ENCODE results near the gene PXDN. TPM values are rescaled to one million over a fixed set of nuclear protein-coding genes. Genes with fewer than 3 reads are reported as not detected.
A peak's percentile ranks its signal among the peaks of the same experiment; 100 is the strongest.

Gene PXDN
- total and polyA plus RNA-seq, 5 donors from 2014 or later, result 0.79 TPM; not detected in 4

GRCh38 chr2:1754461-1755170 lies 10.3 kb upstream of the PXDN start:
- no peak for ATAC-seq (ENCODE audit: low read depth in 2 of 2)
- Mint-ChIP-seq H3K9me3 (peaks cover 0 to 9% (median 0%) of the 10 kb centered on the region in 7 donors), H3K4me1 (peaks cover 0 to 4% (median 0%) of the 10 kb centered on the region in 4 donors), H3K36me3 (no peaks in the 10 kb centered on the region), H3K27me3 (peaks cover 4% of the 10 kb centered on the region), H3K4me3 (no peak overlapping the region), H3K27ac (no peak overlapping the region)
- H3K27me3 ChIP-seq (ENCODE audit: control insufficient read depth, insufficient read depth, low read length), result no peaks in the 10 kb centered on the region
- H3K9me3 ChIP-seq (ENCODE audit: control insufficient read depth in 2 of 2, low read length in 2 of 2), result no peaks in the 10 kb centered on the region
- no peaks in the 10 kb centered on the region for H3K4me1 ChIP-seq (ENCODE audit: control insufficient read depth, insufficient read depth, low read length, poor library complexity, severe bottlenecking)
- no peak overlapping the region for H3K4me3 ChIP-seq (ENCODE audit: low read depth, low read length)
- no peak overlapping the region for H3K27ac ChIP-seq (ENCODE audit: insufficient read depth, low read length, poor library complexity, severe bottlenecking)
- no peak for DNase-seq
- H3K36me3 ChIP-seq (ENCODE audit: control insufficient read depth, insufficient read depth, low read length), result no peaks in the 10 kb centered on the region

GRCh38 chr2:1754046-1754445 lies 9.7 kb upstream of the PXDN start:
- peaks cover 0 to 9% (median 0%) of the 10 kb centered on the region in 7 donors for H3K9me3 Mint-ChIP-seq

GRCh38 chr2:1752751-1753150 lies 8.4 kb upstream of the PXDN start:
- H3K4me1 ChIP-seq (ENCODE audit: control insufficient read depth, insufficient read depth, low read length, poor library complexity, severe bottlenecking), result no peaks in the 10 kb centered on the region
- H3K9me3 ChIP-seq (ENCODE audit: control insufficient read depth in 2 of 2, low read length in 2 of 2), result no peaks in the 10 kb centered on the region
- no peak for ATAC-seq (ENCODE audit: low read depth in 2 of 2)
- DNase-seq, result no peak
- Mint-ChIP-seq H3K9me3 (peaks cover 0 to 9% (median 0%) of the 10 kb centered on the region in 7 donors), H3K27me3 (peaks cover 5% of the 10 kb centered on the region), H3K4me1 (peaks cover 0 to 4% (median 0%) of the 10 kb centered on the region in 4 donors), H3K36me3 (no peaks in the 10 kb centered on the region), H3K4me3 (no peak overlapping the region), H3K27ac (no peak overlapping the region)
- H3K36me3 ChIP-seq (ENCODE audit: control insufficient read depth, insufficient read depth, low read length), result no peaks in the 10 kb centered on the region
- H3K4me3 ChIP-seq (ENCODE audit: low read depth, low read length), result no peak overlapping the region
- H3K27me3 ChIP-seq (ENCODE audit: control insufficient read depth, insufficient read depth, low read length), result no peaks in the 10 kb centered on the region
- no peak overlapping the region for H3K27ac ChIP-seq (ENCODE audit: insufficient read depth, low read length, poor library complexity, severe bottlenecking)

More at GRCh38 chr2:1754046-1754445, 9.7 kb upstream of the PXDN start:
- H3K9me3 ChIP-seq (ENCODE audit: control insufficient read depth in 2 of 2, low read length in 2 of 2), result no peaks in the 10 kb centered on the region
- DNase-seq, result no peak
- H3K4me1 ChIP-seq (ENCODE audit: control insufficient read depth, insufficient read depth, low read length, poor library complexity, severe bottlenecking), result no peaks in the 10 kb centered on the region
- peaks cover 4% of the 10 kb centered on the region for H3K27me3 Mint-ChIP-seq
- peaks cover 0 to 4% (median 0%) of the 10 kb centered on the region in 4 donors for H3K4me1 Mint-ChIP-seq
- no peak overlapping the region for H3K4me3 ChIP-seq (ENCODE audit: low read depth, low read length)
- H3K4me3 Mint-ChIP-seq, result no peak overlapping the region
- H3K36me3 ChIP-seq (ENCODE audit: control insufficient read depth, insufficient read depth, low read length), result no peaks in the 10 kb centered on the region
- no peak overlapping the region for H3K27ac ChIP-seq (ENCODE audit: insufficient read depth, low read length, poor library complexity, severe bottlenecking)
- H3K27ac Mint-ChIP-seq, result no peak overlapping the region
- H3K36me3 Mint-ChIP-seq, result no peaks in the 10 kb centered on the region
- no peaks in the 10 kb centered on the region for H3K27me3 ChIP-seq (ENCODE audit: control insufficient read depth, insufficient read depth, low read length)
- no peak for ATAC-seq (ENCODE audit: low read depth in 2 of 2)

GRCh38 chr2:1751767-1752725 lies 7.7 kb upstream of the PXDN start:
- H3K4me1 Mint-ChIP-seq, result peaks cover 0 to 4% (median 0%) of the 10 kb centered on the region in 4 donors
- peaks cover 9% of the 10 kb centered on the region for H3K27me3 Mint-ChIP-seq
- no peak overlapping the region for H3K4me3 ChIP-seq (ENCODE audit: low read depth, low read length)
- H3K27ac ChIP-seq (ENCODE audit: insufficient read depth, low read length, poor library complexity, severe bottlenecking), result no peak overlapping the region
- DNase-seq, result no peak
- no peak overlapping the region for H3K27ac Mint-ChIP-seq
- H3K4me1 ChIP-seq (ENCODE audit: control insufficient read depth, insufficient read depth, low read length, poor library complexity, severe bottlenecking), result no peaks in the 10 kb centered on the region
- no peaks in the 10 kb centered on the region for H3K27me3 ChIP-seq (ENCODE audit: control insufficient read depth, insufficient read depth, low read length)
- H3K36me3 ChIP-seq (ENCODE audit: control insufficient read depth, insufficient read depth, low read length), result no peaks in the 10 kb centered on the region
- ATAC-seq (ENCODE audit: low read depth in 2 of 2), result no peak
- no peaks in the 10 kb centered on the region for H3K36me3 Mint-ChIP-seq
- no peaks in the 10 kb centered on the region for H3K9me3 ChIP-seq (ENCODE audit: control insufficient read depth in 2 of 2, low read length in 2 of 2)
- peaks cover 0 to 9% (median 0%) of the 10 kb centered on the region in 7 donors for H3K9me3 Mint-ChIP-seq
- no peak overlapping the region for H3K4me3 Mint-ChIP-seq

GRCh38 chr2:1750933-1751766 lies 6.8 kb upstream of the PXDN start:
- Mint-ChIP-seq H3K9me3 (peaks cover 0 to 9% (median 0%) of the 10 kb centered on the region in 7 donors), H3K4me1 (peaks cover 0 to 4% (median 0%) of the 10 kb centered on the region in 4 donors), H3K36me3 (no peaks in the 10 kb centered on the region), H3K27me3 (peaks cover 17% of the 10 kb centered on the region), H3K27ac (no peak overlapping the region), H3K4me3 (no peak overlapping the region)
- ATAC-seq (ENCODE audit: low read depth in 2 of 2) (no peak), DNase-seq (peak in 1 of 3 donors; percentile 23)
- H3K27ac ChIP-seq (ENCODE audit: insufficient read depth, low read length, poor library complexity, severe bottlenecking), result no peak overlapping the region
- no peaks in the 10 kb centered on the region for H3K27me3 ChIP-seq (ENCODE audit: control insufficient read depth, insufficient read depth, low read length)
- H3K4me3 ChIP-seq (ENCODE audit: low read depth, low read length), result no peak overlapping the region
- H3K9me3 ChIP-seq (ENCODE audit: control insufficient read depth in 2 of 2, low read length in 2 of 2), result no peaks in the 10 kb centered on the region
- H3K4me1 ChIP-seq (ENCODE audit: control insufficient read depth, insufficient read depth, low read length, poor library complexity, severe bottlenecking), result no peaks in the 10 kb centered on the region
- H3K36me3 ChIP-seq (ENCODE audit: control insufficient read depth, insufficient read depth, low read length), result no peaks in the 10 kb centered on the region

GRCh38 chr2:1750270-1750932 lies 6.1 kb upstream of the PXDN start:
- no peaks in the 10 kb centered on the region for H3K4me1 ChIP-seq (ENCODE audit: control insufficient read depth, insufficient read depth, low read length, poor library complexity, severe bottlenecking)
- Mint-ChIP-seq H3K4me3 (no peak overlapping the region), H3K4me1 (peaks cover 0 to 4% (median 0%) of the 10 kb centered on the region in 4 donors), H3K27me3 (peaks cover 20% of the 10 kb centered on the region), H3K9me3 (peaks cover 0 to 7% (median 0%) of the 10 kb centered on the region in 7 donors), H3K36me3 (no peaks in the 10 kb centered on the region), H3K27ac (no peak overlapping the region)
- H3K36me3 ChIP-seq (ENCODE audit: control insufficient read depth, insufficient read depth, low read length), result no peaks in the 10 kb centered on the region
- no peak overlapping the region for H3K27ac ChIP-seq (ENCODE audit: insufficient read depth, low read length, poor library complexity, severe bottlenecking)
- H3K9me3 ChIP-seq (ENCODE audit: control insufficient read depth in 2 of 2, low read length in 2 of 2), result no peaks in the 10 kb centered on the region
- H3K4me3 ChIP-seq (ENCODE audit: low read depth, low read length), result no peak overlapping the region
- ATAC-seq (ENCODE audit: low read depth in 2 of 2) (no peak), DNase-seq (no peak)
- H3K27me3 ChIP-seq (ENCODE audit: control insufficient read depth, insufficient read depth, low read length), result no peaks in the 10 kb centered on the region
